K562 (cell line): ENCODE results near the gene ERCC1. TPM values are rescaled to one million over a fixed set of nuclear protein-coding genes. Genes with fewer than 3 reads are reported as not detected.

Source experiments
- BMI1 ChIP-seq: fragments of 150-350 bp; IDR thresholded peaks from 2 replicates; pipeline ENCODE4 v1.6.1; 2014; ENCODE audit warnings: low read length
- CAMTA2 ChIP-seq: fragments of 250-450 bp; sonication (Bioruptor Pico); conservative IDR thresholded peaks from 2 replicates; pipeline ENCODE4 v1.5.1; 2022
- CCNT2 ChIP-seq: IDR thresholded peaks from 2 replicates; pipeline ENCODE4 v1.6.1; 2011; ENCODE audit warnings: borderline replicate concordance, low read depth, mild to moderate bottlenecking, moderate library complexity, mixed read lengths, low read length; ENCODE audit not compliant: insufficient read length; ENCODE audit errors: extremely low read depth
- CGGBP1 ChIP-seq: fragments of 250-450 bp; sonication (Bioruptor Pico); IDR thresholded peaks from 2 replicates; pipeline ENCODE4 v1.9.0; 2021; ENCODE audit warnings: mild to moderate bottlenecking
- ETS2 ChIP-seq: IDR thresholded peaks from 2 replicates; pipeline ENCODE4 v1.6.1; 2016; ENCODE audit warnings: borderline replicate concordance, missing genetic modification characterization, mild to moderate bottlenecking, moderate library complexity, missing compliant biosample characterization; ENCODE audit not compliant: poor library complexity, severe bottlenecking
- HNRNPK ChIP-seq: fragments of 200-400 bp; formaldehyde crosslinking; IDR thresholded peaks from one replicate; pipeline ENCODE4 v1.6.1; 2018; ENCODE audit warnings: mild to moderate bottlenecking, low read depth, low read length; ENCODE audit not compliant: poor library complexity, severe bottlenecking
- MEF2D ChIP-seq: conservative IDR thresholded peaks from 2 replicates; pipeline ENCODE4 v1.6.1; 2016; ENCODE audit warnings: low read depth, missing genetic modification characterization, missing compliant biosample characterization
- NFE2 ChIP-seq: IDR thresholded peaks from 2 replicates; pipeline ENCODE4 v1.6.1; 2014; ENCODE audit warnings: antibody characterized with exemption, low read depth
- NR2F6 ChIP-seq: fragments of 450-650 bp; formaldehyde crosslinking; IDR thresholded peaks from 2 replicates; pipeline ENCODE4 v1.4.0; 2020; ENCODE audit warnings: mild to moderate bottlenecking
- PCBP1 ChIP-seq: fragments of 200-400 bp; formaldehyde crosslinking; IDR thresholded peaks from 2 replicates; pipeline ENCODE4 v1.6.1; 2018; ENCODE audit warnings: mild to moderate bottlenecking, low read depth, low read length; ENCODE audit not compliant: poor library complexity, severe bottlenecking
- PHB ChIP-seq: fragments of 250-450 bp; sonication (Bioruptor Pico); IDR thresholded peaks from 2 replicates; pipeline ENCODE4 v1.5.0; 2021
- PHB2 ChIP-seq: fragments of 450-650 bp; IDR thresholded peaks from 2 replicates; pipeline ENCODE4 v1.6.1; 2017; ENCODE audit warnings: low read depth
- RBBP5 ChIP-seq: fragments of 200-600 bp; sonication (generic); IDR thresholded peaks from 2 replicates; pipeline ENCODE4 v1.6.1; 2012; ENCODE audit warnings: borderline replicate concordance, mild to moderate bottlenecking, low read length, control low read depth, inconsistent platforms; ENCODE audit not compliant: insufficient read depth, poor library complexity, severe bottlenecking
- SAP30 ChIP-seq: fragments of 200-600 bp; sonication (generic); IDR thresholded peaks from 2 replicates; pipeline ENCODE4 v1.6.1; 2012; ENCODE audit warnings: borderline replicate concordance, low read depth, mild to moderate bottlenecking, moderate library complexity, low read length, control low read depth, inconsistent platforms; ENCODE audit not compliant: insufficient read depth, poor library complexity, severe bottlenecking
- SIN3B ChIP-seq: fragments of 450-650 bp; IDR thresholded peaks from 2 replicates; pipeline ENCODE4 v1.6.1; 2017; ENCODE audit warnings: low read depth, mild to moderate bottlenecking, moderate library complexity
- ZNF165 ChIP-seq: fragments of 250-450 bp; sonication (Bioruptor Pico); IDR thresholded peaks from 2 replicates; pipeline ENCODE4 v1.4.0; 2020; ENCODE audit warnings: borderline replicate concordance
- ZNF184 ChIP-seq: sonication (generic); formaldehyde crosslinking; IDR thresholded peaks from 2 replicates; pipeline ENCODE4 v1.5.0; 2020; ENCODE audit warnings: missing genetic modification reagents
- ZNF79 ChIP-seq: fragments of 250-450 bp; sonication (Bioruptor Pico); IDR thresholded peaks from 2 replicates; pipeline ENCODE4 v1.4.0; 2020; ENCODE audit warnings: low read depth, mild to moderate bottlenecking, moderate library complexity
- polyA plus RNA-seq, 8 experiments: library from polyadenylated mRNA; depleted of rRNA in 4 of 8; stranded (reverse) in 5 of 8; unstranded in 3 of 8; fragments of >200 nt; fragmentation: Nextera tagmentation in 2 of 8; fragmentation: Illumina TruSeq in 1 of 8; extraction: Ambion mirVana in 2 of 8; extraction: Trizol in 1 of 8; gene quantifications; 2 replicates each; pipeline versions ENCODE4 v1.2.1 to v1.2.3, GENCODE V29; 2011 to 2014; ENCODE audit warnings: inconsistent platforms in 1 of 8, missing spikeins in 1 of 8
- total RNA-seq, 7 experiments: library from RNA; depleted of rRNA in 6 of 7; stranded (reverse); fragments of >200 nt in 6 of 7; fragmentation: Illumina TruSeq in 2 of 7; extraction: Trizol in 2 of 7; gene quantifications; 2 replicates each; pipeline versions ENCODE4 v1.2.1 to v1.2.3, GENCODE V29; 2011 to 2021; ENCODE audit warnings: low replicate concordance in 1 of 7
- TF ChIP-seq, protein P1 (sequence below), 2 experiments: fragments of 450-650 bp; formaldehyde crosslinking in 1 of 2; IDR thresholded peaks; 2 replicates each; pipeline versions ENCODE4 v1.4.0 to v1.6.1; 2014 to 2020; ENCODE audit warnings: mild to moderate bottlenecking in 2 of 2, borderline replicate concordance in 1 of 2, low read depth in 1 of 2

The ERCC1 gene
- total and polyA plus RNA-seq, 9 of the 15 experiments (the other 6 are each of a cell fraction or from before 2014, with no cell fraction given) = 9.3 to 92.6 (median 60.0) TPM

DNA sequence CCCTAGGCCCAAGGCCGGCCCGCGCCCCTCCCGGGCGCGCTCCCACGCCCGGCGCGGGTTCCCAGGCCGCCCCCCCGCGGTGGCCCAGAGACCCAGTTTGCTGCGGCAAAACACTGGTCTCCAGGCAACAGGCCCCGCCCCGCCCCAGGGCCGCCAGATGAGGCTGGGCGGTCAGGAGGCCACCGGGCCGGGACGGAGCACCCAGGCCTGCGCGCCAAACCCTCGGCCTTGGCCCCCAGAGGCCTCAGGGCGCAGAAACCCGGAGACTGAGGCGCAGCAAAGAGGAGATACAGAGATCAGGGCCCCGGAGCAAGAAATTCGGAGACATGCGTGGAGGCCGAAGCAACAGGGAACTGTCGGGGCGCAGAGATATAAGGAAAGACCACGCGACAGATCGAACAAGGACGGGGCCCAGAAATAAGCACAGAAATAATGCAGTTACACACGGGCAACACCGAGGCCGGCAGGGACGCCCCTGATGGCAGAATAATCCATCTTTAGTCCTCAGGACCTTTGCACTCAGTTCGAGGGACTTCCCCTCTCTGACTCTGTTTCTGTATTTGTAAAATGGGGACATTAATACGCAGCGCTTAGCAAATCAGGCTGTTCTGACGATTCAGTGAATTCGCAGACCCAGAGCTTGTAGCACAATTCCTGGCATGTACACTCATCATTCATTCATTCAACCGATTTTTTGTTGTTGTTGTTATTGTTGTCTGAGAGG is 20.8 kb upstream of the ERCC1 start (continued):
- TF ChIP-seq, protein P1, sequence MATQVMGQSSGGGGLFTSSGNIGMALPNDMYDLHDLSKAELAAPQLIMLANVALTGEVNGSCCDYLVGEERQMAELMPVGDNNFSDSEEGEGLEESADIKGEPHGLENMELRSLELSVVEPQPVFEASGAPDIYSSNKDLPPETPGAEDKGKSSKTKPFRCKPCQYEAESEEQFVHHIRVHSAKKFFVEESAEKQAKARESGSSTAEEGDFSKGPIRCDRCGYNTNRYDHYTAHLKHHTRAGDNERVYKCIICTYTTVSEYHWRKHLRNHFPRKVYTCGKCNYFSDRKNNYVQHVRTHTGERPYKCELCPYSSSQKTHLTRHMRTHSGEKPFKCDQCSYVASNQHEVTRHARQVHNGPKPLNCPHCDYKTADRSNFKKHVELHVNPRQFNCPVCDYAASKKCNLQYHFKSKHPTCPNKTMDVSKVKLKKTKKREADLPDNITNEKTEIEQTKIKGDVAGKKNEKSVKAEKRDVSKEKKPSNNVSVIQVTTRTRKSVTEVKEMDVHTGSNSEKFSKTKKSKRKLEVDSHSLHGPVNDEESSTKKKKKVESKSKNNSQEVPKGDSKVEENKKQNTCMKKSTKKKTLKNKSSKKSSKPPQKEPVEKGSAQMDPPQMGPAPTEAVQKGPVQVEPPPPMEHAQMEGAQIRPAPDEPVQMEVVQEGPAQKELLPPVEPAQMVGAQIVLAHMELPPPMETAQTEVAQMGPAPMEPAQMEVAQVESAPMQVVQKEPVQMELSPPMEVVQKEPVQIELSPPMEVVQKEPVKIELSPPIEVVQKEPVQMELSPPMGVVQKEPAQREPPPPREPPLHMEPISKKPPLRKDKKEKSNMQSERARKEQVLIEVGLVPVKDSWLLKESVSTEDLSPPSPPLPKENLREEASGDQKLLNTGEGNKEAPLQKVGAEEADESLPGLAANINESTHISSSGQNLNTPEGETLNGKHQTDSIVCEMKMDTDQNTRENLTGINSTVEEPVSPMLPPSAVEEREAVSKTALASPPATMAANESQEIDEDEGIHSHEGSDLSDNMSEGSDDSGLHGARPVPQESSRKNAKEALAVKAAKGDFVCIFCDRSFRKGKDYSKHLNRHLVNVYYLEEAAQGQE (IDR thresholded peaks at IDR 0.05; ENCODE audit: borderline replicate concordance) = no peak
- TF ChIP-seq, protein P1 (CRISPR knock-in tag; IDR thresholded peaks at IDR 0.05; ENCODE audit: low read depth) = peak; percentile 76; the same call in 1 of the 2 replicates
- TF ChIP-seq MEF2D (no peak), CAMTA2 (CRISPR knock-in tag) (no peak), BMI1 (peak; percentile 66), SIN3B (no peak), SAP30 (peak; percentile 47), RBBP5 (peak; percentile 54), PCBP1 (no peak), NR2F6 (no peak), NFE2 (no peak), ZNF79 (CRISPR knock-in tag) (no peak), ZNF184 (CRISPR knock-in tag) (no peak), HNRNPK (no peak), ZNF165 (CRISPR knock-in tag) (no peak), CCNT2 (peak; percentile 98), PHB (CRISPR knock-in tag) (no peak), PHB2 (no peak), CGGBP1 (no peak), ETS2 (tag) (no peak)
